Measurements from ENCODE around the gene PPP4C. TPM values are rescaled to one million over a fixed set of nuclear protein-coding genes. Genes with fewer than 3 reads are reported as not detected.

Gene PPP4C
- polyA plus RNA-seq, 1 donor, result 61.8 TPM

- DNase-seq (ENCODE audit: low read depth), result no peak
These were observed 20.7 kb upstream of the PPP4C start for GRCh38 chr16:30054959-30055553.

DNA sequence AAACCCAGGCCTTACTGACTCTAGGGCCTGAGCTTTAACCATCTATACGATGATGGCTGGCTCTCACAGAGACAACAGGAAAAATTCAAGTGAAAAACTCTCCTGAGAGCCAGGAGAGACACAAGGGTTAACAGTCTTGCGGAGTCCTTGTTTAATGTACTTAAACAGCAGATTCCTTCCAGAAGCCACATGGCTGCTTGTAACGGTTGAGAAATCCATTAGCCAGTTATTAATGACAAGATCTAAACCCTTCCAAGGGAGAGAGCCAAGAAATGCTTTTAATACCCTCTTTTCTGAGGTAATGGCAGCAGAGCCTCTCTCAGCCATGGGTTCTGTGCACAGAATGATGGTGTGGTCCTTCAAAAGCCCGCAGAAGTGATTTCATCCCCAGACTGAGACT, 15.4 kb upstream of the PPP4C start:
- DNase-seq (ENCODE audit: low read depth), result no peak

DNA sequence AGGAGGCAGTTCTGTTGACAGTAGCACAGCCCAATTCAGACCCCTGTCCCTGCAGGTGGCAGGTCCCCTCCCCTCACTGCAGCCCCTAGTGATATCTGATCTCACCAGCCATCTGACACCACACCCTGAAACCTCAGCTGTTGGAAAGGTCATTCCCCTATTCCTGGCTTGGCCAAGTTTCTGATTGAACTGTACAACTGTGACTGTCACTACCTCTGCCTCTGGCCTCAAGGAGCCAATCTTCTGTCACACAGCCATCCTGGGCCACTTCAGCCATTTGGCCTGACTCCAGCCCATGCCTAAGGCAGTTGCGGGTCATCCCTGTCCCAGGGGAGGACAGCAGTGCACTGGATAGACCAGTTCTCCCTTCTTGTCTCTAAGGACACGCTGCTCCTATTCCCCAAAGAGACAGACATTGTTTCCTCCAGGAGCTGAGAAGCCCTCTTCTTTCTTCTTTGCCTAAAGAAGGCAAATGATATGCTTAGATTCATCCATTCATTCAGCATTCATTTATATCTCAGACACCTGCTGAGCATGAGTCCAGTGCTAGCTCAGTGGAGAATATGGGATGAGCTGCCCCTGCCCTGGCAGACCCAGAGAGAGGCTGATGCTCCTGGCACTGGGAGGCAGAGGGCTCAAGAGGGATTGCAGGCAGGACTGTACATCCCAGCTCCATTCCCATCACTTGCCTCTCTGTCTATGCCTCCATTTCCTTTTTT, 14.8 kb upstream of the PPP4C start:
- no peak for DNase-seq (ENCODE audit: low read depth)

GRCh38 chr16:30063278-30063892, 12.4 kb upstream of the PPP4C start:
- no peak for DNase-seq (ENCODE audit: low read depth)

DNA sequence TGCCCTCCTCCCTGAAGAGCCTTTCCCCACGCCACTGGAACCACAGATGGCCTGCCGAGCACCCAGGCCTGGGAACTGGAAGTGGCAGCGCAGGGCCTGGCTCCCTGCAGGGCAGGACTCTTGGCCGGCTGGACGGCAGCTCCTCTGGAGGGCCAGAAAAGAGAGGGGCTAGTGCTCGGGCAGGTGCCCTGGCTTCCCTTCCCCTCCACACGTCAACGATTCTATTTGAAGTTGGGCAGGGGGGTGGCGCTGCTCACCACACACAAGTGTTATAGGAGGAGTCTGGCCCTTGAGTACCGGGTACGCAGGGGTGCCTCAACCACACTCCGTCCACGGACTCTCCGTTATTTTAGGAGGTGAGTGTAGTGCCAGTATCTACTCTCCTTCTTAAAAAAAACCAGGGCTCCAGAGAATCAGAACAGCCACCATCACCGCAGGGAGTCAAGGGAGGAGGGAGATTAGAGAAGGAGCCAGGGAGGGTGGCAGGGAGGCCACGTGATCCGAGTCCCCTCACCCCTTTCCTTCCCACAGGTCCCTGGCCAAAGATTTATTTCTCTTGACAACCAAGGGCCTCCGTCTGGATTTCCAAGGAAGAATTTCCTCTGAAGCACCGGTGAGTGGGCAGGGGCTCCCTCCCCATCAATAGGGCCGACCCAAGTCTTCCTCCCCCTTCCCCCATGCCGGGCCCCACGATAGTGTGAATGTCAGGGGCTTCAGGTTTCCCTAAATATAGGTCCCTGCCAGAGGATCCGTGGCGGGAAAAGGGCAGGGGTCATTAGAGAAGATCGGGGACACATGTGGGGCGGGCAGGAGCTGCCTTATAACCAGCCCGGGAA, 11.7 kb upstream of the PPP4C start:
- no peak for DNase-seq (ENCODE audit: low read depth)

- no peak for DNase-seq (ENCODE audit: low read depth)
These were observed 11.1 kb upstream of the PPP4C start for GRCh38 chr16:30064729-30065101.

GRCh38 chr16:30065102-30065942, 10.5 kb upstream of the PPP4C start, which contains the start of gene ALDOA:
ALDOA (plus strand) TSS chr16:30065760; CDS start chr16:30066898, 1,138 bp downstream.
- peak; percentile 92 for DNase-seq (ENCODE audit: low read depth)

DNA sequence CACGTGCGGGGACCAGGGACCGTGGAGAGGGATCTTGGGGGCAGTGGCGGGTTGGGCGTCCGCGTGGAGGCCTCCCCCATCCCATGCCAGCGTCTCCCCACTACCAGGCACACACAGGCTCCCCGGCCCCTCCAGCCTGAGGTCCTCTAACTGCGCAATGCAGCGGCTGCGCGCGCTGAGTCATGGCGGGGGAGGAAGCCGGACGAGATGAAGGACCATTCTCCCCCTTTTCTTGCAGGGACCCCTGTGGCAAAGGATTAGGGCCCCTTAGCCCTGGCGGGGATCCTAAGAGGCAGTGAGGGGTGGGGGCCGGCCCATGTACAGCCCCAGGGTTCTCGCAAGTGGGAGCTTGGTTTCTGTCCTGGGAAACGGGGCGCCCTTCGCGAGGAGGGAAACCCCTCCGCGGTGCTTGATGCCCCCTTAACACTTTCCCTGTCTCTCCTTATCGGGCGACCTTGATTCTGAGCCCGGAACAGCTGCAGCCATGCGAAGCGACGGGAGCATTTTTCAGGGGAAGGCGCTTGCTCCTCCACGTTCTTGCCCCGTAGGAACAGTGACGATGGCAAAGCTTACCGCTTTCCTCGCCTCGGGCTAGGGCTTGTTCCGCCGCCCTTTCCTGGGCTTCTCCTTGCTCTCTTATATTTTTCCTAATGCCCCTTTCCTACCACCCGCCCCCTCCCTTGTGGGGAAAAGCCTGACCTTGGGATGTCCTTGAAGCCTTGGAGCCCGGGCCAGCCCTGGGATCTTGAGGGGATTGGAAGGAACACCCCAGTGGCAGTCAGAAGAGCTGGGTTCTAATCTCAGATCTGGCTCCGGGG, 9.6 kb upstream of the PPP4C start:
- no peak for DNase-seq (ENCODE audit: low read depth)

- DNase-seq (ENCODE audit: low read depth), result no peak
These were observed 8.8 kb upstream of the PPP4C start for GRCh38 chr16:30066761-30067583.

DNA sequence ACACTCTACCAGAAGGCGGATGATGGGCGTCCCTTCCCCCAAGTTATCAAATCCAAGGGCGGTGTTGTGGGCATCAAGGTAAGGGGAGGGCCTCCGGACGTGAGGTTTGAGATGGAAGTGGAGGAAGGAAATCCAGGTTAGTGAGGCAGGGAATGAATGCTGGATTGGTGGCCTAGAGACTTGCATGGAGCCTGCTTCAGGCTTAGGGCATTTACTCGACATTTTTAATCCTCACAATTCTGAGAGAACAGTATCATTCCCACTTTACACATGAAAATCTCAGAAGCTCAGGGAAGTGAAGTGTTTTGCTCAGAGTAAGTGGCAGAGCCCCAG, 8.2 kb upstream of the PPP4C start:
- DNase-seq (ENCODE audit: low read depth), result no peak

DNA sequence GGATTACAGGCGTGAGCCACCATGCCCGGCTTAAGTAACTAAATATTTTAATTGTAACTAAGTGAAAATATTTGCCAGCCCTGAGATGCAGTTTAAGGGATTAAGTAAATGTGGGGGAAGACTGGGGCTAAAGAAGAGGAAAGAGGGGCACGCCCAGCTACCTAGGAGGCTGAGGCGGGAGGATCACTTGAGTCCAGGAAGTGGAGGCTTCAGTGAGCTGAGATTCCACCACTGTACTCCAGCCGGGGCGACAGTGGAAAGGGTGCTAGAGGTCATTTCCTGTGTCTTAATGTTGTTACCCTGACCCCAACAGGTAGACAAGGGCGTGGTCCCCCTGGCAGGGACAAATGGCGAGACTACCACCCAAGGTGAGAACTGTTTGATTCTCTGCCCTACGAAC, 7.5 kb upstream of the PPP4C start:
- DNase-seq (ENCODE audit: low read depth), result no peak

DNA sequence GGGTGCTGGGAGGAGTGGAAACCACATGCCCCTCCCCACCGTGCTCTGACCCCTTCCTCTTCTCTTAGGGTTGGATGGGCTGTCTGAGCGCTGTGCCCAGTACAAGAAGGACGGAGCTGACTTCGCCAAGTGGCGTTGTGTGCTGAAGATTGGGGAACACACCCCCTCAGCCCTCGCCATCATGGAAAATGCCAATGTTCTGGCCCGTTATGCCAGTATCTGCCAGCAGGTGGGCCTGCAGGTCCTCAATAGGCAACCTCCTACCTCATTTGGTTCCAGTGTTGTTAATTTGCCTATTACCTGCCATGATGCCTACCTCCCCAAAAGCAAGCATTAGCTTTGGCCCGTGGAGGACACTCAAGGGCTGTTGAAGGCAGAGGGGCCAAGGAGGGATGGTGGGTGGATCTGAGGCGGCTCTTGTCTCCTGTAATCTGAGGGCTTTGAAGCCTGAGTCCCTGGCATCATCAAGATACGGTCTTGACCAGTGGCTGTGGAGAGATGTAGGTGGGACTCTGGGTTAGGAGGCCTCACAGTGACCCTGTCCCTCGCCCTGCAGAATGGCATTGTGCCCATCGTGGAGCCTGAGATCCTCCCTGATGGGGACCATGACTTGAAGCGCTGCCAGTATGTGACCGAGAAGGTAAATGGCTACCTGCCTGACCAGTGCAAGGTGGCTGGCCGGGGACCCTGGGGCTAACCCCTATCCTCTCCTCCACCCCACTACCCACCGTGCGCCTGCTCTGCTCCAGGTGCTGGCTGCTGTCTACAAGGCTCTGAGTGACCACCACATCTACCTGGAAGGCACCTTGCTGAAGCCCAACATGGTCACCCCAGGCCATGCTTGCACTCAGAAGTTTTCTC, 6.8 kb upstream of the PPP4C start:
- DNase-seq (ENCODE audit: low read depth), result no peak

DNA sequence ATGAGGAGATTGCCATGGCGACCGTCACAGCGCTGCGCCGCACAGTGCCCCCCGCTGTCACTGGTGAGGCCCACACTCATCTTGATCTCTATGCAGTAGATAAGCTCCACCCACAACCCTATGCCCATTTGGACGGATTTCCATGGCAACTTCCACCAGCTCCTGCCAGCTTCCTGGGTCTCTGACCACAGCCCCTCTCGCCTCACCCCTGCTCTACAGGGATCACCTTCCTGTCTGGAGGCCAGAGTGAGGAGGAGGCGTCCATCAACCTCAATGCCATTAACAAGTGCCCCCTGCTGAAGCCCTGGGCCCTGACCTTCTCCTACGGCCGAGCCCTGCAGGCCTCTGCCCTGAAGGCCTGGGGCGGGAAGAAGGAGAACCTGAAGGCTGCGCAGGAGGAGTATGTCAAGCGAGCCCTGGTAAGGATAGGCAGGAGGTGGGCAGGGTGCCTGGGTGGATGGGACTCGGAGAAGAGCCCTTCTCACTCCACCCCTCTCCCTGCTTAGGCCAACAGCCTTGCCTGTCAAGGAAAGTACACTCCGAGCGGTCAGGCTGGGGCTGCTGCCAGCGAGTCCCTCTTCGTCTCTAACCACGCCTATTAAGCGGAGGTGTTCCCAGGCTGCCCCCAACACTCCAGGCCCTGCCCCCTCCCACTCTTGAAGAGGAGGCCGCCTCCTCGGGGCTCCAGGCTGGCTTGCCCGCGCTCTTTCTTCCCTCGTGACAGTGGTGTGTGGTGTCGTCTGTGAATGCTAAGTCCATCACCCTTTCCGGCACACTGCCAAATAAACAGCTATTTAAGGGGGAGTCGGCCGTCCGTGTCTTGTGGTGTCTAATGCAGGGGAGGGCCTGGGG, 6.0 kb upstream of the PPP4C start:
- no peak for DNase-seq (ENCODE audit: low read depth)

DNA sequence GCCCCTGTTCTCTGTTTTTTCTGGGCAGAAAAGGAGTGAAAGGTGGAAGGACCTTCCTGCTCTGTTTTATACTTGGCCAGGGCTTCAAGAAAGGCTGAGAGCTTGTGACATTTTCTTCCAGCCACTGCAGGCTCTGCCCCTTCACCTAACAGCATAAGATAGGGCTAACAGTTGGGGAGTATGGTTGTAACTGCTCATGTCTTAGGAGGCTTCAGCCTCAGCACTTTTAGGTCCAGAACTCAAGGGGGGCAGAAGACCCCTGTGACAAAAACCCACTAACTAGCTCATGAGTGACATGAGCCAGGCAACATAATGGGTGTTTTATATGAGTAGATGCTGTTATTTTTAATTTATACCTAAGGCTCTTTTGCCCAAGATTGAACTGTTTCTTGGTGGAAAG, 5.3 kb upstream of the PPP4C start:
- DNase-seq (ENCODE audit: low read depth), result no peak

- DNase-seq (ENCODE audit: low read depth), result no peak
These were observed 540 bp downstream of the PPP4C start for GRCh38 chr16:30076276-30076791.

DNA sequence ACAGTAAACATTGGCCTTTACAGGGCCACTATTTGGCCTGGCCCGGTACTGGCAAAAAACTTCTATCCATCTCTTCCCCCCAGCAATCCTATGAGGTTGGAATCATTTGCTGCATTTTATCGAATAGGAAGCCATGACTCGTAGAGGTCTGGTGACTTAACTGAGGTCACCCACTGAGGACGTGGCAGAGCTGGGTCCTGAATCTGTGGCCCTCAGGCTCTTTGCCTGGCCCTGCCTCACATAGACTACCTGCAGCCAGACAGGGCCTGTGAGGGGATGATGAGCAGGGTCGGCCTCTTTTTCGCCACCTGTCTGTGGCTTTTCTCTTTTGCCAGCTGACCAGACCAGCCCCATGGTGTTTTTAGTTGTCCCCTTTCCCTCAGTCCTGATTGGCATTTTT, 1.9 kb downstream of the PPP4C start:
- DNase-seq (ENCODE audit: low read depth), result no peak

GRCh38 chr16:30078744-30079143, 3.0 kb downstream of the PPP4C start:
- DNase-seq (ENCODE audit: low read depth), result no peak

- no peak for DNase-seq (ENCODE audit: low read depth)
These were observed 3.7 kb downstream of the PPP4C start for GRCh38 chr16:30079480-30079879.

Data from forelimb muscle (tissue), 1 donor.